Measurements from ENCODE around the gene FAM20A. TPM values are rescaled to one million over a fixed set of nuclear protein-coding genes. Genes with fewer than 3 reads are reported as not detected.

FAM20A gene
- total RNA-seq, 1 donor from 2014 or later: 0.14 TPM

DNA sequence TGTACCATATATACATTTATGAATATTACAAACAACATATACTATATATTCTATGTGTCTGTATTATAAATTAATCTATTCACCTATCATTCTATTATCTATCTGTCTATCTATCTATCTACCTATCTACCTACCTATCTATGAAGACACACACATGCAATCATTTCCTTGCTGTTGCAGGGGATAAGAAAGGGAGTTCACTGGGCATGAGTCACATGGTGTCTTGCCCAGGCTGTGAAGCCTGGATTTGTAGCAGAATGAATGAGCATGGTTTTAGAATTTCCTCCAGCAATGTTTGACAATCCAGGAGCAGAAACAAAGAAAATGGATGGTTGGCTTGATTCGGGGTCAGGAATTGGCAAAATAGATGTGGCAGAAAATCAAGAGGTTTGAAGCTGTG is 23.2 kb upstream of the FAM20A start:
- Histone ChIP-seq H3K4me2 (ENCODE audit: low read length) (no peak overlapping the region), H3K79me2 (ENCODE audit: insufficient read depth, low read length) (no peaks in the 10 kb centered on the region), H3K27ac (ENCODE audit: low read depth, low read length) (no peak overlapping the region), H2AFZ (ENCODE audit: low read depth, low read length) (no peak overlapping the region), H4K20me1 (ENCODE audit: insufficient read depth, low read length) (no peaks in the 10 kb centered on the region), H3K9me3 (ENCODE audit: insufficient read depth, low read depth, low read length) (no peaks in the 10 kb centered on the region), H3K4me1 (ENCODE audit: insufficient read depth, low read length) (no peaks in the 10 kb centered on the region), H3K4me3 (ENCODE audit: insufficient read depth, low read depth, low read length) (no peak overlapping the region), H3K9ac (ENCODE audit: low read length) (no peak overlapping the region), H3K36me3 (ENCODE audit: insufficient read depth, low read length) (no peaks in the 10 kb centered on the region), H3K27me3 (ENCODE audit: insufficient read depth, low read length) (no peaks in the 10 kb centered on the region)
- Mint-ChIP-seq H3K4me3 (ENCODE audit: unreplicated experiment) (no peak overlapping the region), H3K9me3 (ENCODE audit: unreplicated experiment) (peaks cover 2% of the 10 kb centered on the region), H3K4me1 (ENCODE audit: low read depth, unreplicated experiment) (no peaks in the 10 kb centered on the region), H3K27me3 (ENCODE audit: low read depth, unreplicated experiment) (no peaks in the 10 kb centered on the region), H3K36me3 (ENCODE audit: low read depth, unreplicated experiment) (no peaks in the 10 kb centered on the region), H3K27ac (ENCODE audit: unreplicated experiment) (no peak overlapping the region)
- FAIRE-seq: peak; percentile 5
- TF ChIP-seq, protein P1, sequence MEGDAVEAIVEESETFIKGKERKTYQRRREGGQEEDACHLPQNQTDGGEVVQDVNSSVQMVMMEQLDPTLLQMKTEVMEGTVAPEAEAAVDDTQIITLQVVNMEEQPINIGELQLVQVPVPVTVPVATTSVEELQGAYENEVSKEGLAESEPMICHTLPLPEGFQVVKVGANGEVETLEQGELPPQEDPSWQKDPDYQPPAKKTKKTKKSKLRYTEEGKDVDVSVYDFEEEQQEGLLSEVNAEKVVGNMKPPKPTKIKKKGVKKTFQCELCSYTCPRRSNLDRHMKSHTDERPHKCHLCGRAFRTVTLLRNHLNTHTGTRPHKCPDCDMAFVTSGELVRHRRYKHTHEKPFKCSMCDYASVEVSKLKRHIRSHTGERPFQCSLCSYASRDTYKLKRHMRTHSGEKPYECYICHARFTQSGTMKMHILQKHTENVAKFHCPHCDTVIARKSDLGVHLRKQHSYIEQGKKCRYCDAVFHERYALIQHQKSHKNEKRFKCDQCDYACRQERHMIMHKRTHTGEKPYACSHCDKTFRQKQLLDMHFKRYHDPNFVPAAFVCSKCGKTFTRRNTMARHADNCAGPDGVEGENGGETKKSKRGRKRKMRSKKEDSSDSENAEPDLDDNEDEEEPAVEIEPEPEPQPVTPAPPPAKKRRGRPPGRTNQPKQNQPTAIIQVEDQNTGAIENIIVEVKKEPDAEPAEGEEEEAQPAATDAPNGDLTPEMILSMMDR (IDR thresholded peaks at IDR 0.05; ENCODE audit: insufficient read depth, low read depth, low read length): no peak
- no peak for TF ChIP-seq EZH2 (IDR thresholded peaks at IDR 0.05; ENCODE audit: insufficient read depth, low read length)
- no peak for DNase-seq (ENCODE audit: low read depth)

DNA sequence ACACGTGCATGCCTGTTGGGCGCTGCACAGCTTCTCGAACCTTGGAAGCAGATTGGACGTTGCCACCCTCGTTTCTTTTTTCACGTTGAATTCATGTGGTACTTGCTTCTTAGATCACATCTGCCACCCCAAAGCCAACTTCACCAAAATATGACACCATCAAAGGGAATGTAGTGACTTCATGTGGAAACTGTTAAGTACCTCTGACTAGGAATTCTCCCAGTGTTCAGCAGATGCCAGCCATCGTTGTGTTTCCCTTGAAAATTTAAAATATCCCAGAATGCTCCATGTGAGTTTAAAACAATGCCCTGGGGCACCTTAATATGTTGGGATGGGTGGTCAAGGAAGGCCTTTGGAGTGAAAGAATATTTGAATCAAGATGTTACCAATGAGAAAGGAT is 22.6 kb upstream of the FAM20A start:
- H3K27ac ChIP-seq (ENCODE audit: low read depth, low read length): no peak overlapping the region
- H3K9ac ChIP-seq (ENCODE audit: low read length): no peak overlapping the region
- H4K20me1 ChIP-seq (ENCODE audit: insufficient read depth, low read length): no peaks in the 10 kb centered on the region
- DNase-seq (ENCODE audit: low read depth): no peak
- H3K4me1 ChIP-seq (ENCODE audit: insufficient read depth, low read length): no peaks in the 10 kb centered on the region
- H3K36me3 ChIP-seq (ENCODE audit: insufficient read depth, low read length): no peaks in the 10 kb centered on the region
- no peak overlapping the region for H3K4me2 ChIP-seq (ENCODE audit: low read length)
- peaks cover 2% of the 10 kb centered on the region for H3K9me3 Mint-ChIP-seq (ENCODE audit: unreplicated experiment)
- no peak overlapping the region for H3K27ac Mint-ChIP-seq (ENCODE audit: unreplicated experiment)
- TF ChIP-seq EZH2 (IDR thresholded peaks at IDR 0.05; ENCODE audit: insufficient read depth, low read length): no peak
- TF ChIP-seq, protein P1 (IDR thresholded peaks at IDR 0.05; ENCODE audit: insufficient read depth, low read depth, low read length): no peak
- no peak overlapping the region for H3K4me3 ChIP-seq (ENCODE audit: insufficient read depth, low read depth, low read length)
- H2AFZ ChIP-seq (ENCODE audit: low read depth, low read length): no peak overlapping the region
- H3K36me3 Mint-ChIP-seq (ENCODE audit: low read depth, unreplicated experiment): no peaks in the 10 kb centered on the region
- H3K4me1 Mint-ChIP-seq (ENCODE audit: low read depth, unreplicated experiment): no peaks in the 10 kb centered on the region
- H3K27me3 ChIP-seq (ENCODE audit: insufficient read depth, low read length): no peaks in the 10 kb centered on the region
- no peaks in the 10 kb centered on the region for H3K79me2 ChIP-seq (ENCODE audit: insufficient read depth, low read length)
- H3K9me3 ChIP-seq (ENCODE audit: insufficient read depth, low read depth, low read length): no peaks in the 10 kb centered on the region
- FAIRE-seq: no peak
- H3K27me3 Mint-ChIP-seq (ENCODE audit: low read depth, unreplicated experiment): no peaks in the 10 kb centered on the region
- no peak overlapping the region for H3K4me3 Mint-ChIP-seq (ENCODE audit: unreplicated experiment)

DNA sequence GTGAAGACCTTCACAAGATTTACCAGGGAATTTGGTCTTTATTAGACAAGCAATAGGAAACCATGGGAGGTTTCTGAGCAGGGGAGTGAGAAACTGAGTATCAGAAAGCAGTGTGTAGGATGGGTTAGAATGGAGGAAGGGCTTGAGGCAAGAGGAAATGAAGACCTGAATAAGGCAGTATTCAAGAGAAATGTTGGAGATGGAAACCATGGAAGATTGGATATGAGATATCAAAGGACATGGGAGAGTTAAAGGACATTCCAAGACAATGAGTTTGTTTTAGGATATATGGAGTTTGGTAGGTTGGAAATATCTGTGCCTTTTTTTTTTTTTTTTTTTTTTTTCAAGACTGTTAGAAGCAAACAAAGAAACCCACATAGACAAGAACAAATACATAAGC is 21.3 kb upstream of the FAM20A start:
- H3K4me2 ChIP-seq (ENCODE audit: low read length): no peak overlapping the region
- DNase-seq (ENCODE audit: low read depth) (no peak), FAIRE-seq (peak; percentile 59)
- Mint-ChIP-seq H3K4me3 (ENCODE audit: unreplicated experiment) (no peak overlapping the region), H3K9me3 (ENCODE audit: unreplicated experiment) (peaks cover 2% of the 10 kb centered on the region), H3K27ac (ENCODE audit: unreplicated experiment) (no peak overlapping the region), H3K27me3 (ENCODE audit: low read depth, unreplicated experiment) (peaks cover 2% of the 10 kb centered on the region), H3K36me3 (ENCODE audit: low read depth, unreplicated experiment) (no peaks in the 10 kb centered on the region), H3K4me1 (ENCODE audit: low read depth, unreplicated experiment) (no peaks in the 10 kb centered on the region)
- H3K9ac ChIP-seq (ENCODE audit: low read length): no peak overlapping the region
- no peaks in the 10 kb centered on the region for H3K9me3 ChIP-seq (ENCODE audit: insufficient read depth, low read depth, low read length)
- no peaks in the 10 kb centered on the region for H3K79me2 ChIP-seq (ENCODE audit: insufficient read depth, low read length)
- H3K27me3 ChIP-seq (ENCODE audit: insufficient read depth, low read length): no peaks in the 10 kb centered on the region
- no peaks in the 10 kb centered on the region for H3K36me3 ChIP-seq (ENCODE audit: insufficient read depth, low read length)
- H2AFZ ChIP-seq (ENCODE audit: low read depth, low read length): no peak overlapping the region
- TF ChIP-seq, protein P1 (IDR thresholded peaks at IDR 0.05; ENCODE audit: insufficient read depth, low read depth, low read length): no peak
- TF ChIP-seq EZH2 (IDR thresholded peaks at IDR 0.05; ENCODE audit: insufficient read depth, low read length): no peak
- no peak overlapping the region for H3K27ac ChIP-seq (ENCODE audit: low read depth, low read length)
- no peaks in the 10 kb centered on the region for H4K20me1 ChIP-seq (ENCODE audit: insufficient read depth, low read length)
- no peak overlapping the region for H3K4me3 ChIP-seq (ENCODE audit: insufficient read depth, low read depth, low read length)
- H3K4me1 ChIP-seq (ENCODE audit: insufficient read depth, low read length): no peaks in the 10 kb centered on the region
